Kasumi-1 (cell line): ENCODE measurements around the gene ZNF469.

ENCODE experiments used
- DNase-seq, 2 experiments: peaks; one replicate each; lab custom pipeline; 2025; lab: John Stamatoyannopoulos, UW

Gene ZNF469

GRCh38 chr16:88428156-88428555 is 45.4 kb downstream of the ZNF469 start:
- DNase-seq = no peak

- no peak for DNase-seq
These were observed 46.0 kb downstream of the ZNF469 start for GRCh38 chr16:88428616-88429386.

GRCh38 chr16:88429387-88430184 is 46.8 kb downstream of the ZNF469 start:
- DNase-seq = no peak

GRCh38 chr16:88430185-88430523 is 47.4 kb downstream of the ZNF469 start:
- DNase-seq = peak in 1 of 2 experiments; percentile 24

- peak; percentile 73 for DNase-seq
These were observed 48.0 kb downstream of the ZNF469 start for GRCh38 chr16:88430524-88431446.

GRCh38 chr16:88431651-88432050 is 48.9 kb downstream of the ZNF469 start:
- DNase-seq = no peak

GRCh38 chr16:88432174-88432573 is 49.4 kb downstream of the ZNF469 start:
- DNase-seq = no peak
